GM21515 (cell line): Measurements from ENCODE around the gene PARP8.
A peak's percentile ranks its signal among the peaks of the same experiment; 100 is the strongest.
"Not testable (repeated sequence)": the region's sequence is repeated elsewhere in the genome, so short reads cannot be mapped to it uniquely, and the experiment has no call there.

ENCODE experiments used
- ATAC-seq: cut with Tn5 transposase; IDR thresholded peaks from one replicate; pipeline ENCODE4 v1.9.1; 2021; ENCODE audit not compliant: unreplicated experiment

Gene PARP8

GRCh38 chr5:50666261-50667022 is at the start of gene PARP8:
Gene PARP8, plus strand, starts transcription at chr5:50666637. Its CDS starts 459 bp downstream, at chr5:50667096.
- ATAC-seq, result peak; percentile 57

GRCh38 chr5:50623666-50624065 is 42.8 kb upstream of the PARP8 start:
- ATAC-seq, result no peak

GRCh38 chr5:50634866-50635265 is 31.6 kb upstream of the PARP8 start:
- not testable (repeated sequence) for ATAC-seq

GRCh38 chr5:50637576-50637975 is 28.9 kb upstream of the PARP8 start:
- ATAC-seq, result not testable (repeated sequence)

- no peak for ATAC-seq
These were observed 19.8 kb upstream of the PARP8 start for GRCh38 chr5:50646591-50646990.

- no peak for ATAC-seq
These were observed 18.7 kb upstream of the PARP8 start for GRCh38 chr5:50647726-50648125.

GRCh38 chr5:50653946-50654345 is 12.5 kb upstream of the PARP8 start:
- peak; percentile 100 for ATAC-seq

- ATAC-seq, result no peak
These were observed 11.2 kb upstream of the PARP8 start for GRCh38 chr5:50655067-50655809.

- no peak for ATAC-seq
These were observed 10.6 kb upstream of the PARP8 start for GRCh38 chr5:50655810-50656205.

- ATAC-seq, result no peak
These were observed 9.4 kb upstream of the PARP8 start for GRCh38 chr5:50657044-50657443.

- no peak for ATAC-seq
These were observed 8.2 kb upstream of the PARP8 start for GRCh38 chr5:50658246-50658645.

- ATAC-seq, result no peak
These were observed 2.8 kb upstream of the PARP8 start for GRCh38 chr5:50663636-50664035.

- no peak for ATAC-seq
These were observed 1.3 kb upstream of the PARP8 start for GRCh38 chr5:50665091-50665490.

- ATAC-seq, result not testable (repeated sequence)
These were observed 655 bp upstream of the PARP8 start for GRCh38 chr5:50665761-50666202.

GRCh38 chr5:50667023-50667652 is 701 bp downstream of the PARP8 start:
- ATAC-seq, result peak; percentile 39

- peak; percentile 85 for ATAC-seq
These were observed 1.5 kb downstream of the PARP8 start for GRCh38 chr5:50667653-50668595.

- ATAC-seq, result not testable (repeated sequence)
These were observed 2.2 kb downstream of the PARP8 start for GRCh38 chr5:50668636-50669035.

GRCh38 chr5:50672663-50673062 is 6.2 kb downstream of the PARP8 start:
- no peak for ATAC-seq

GRCh38 chr5:50673444-50673843 is 7.0 kb downstream of the PARP8 start:
- ATAC-seq, result not testable (repeated sequence)

GRCh38 chr5:50675385-50675784 is 8.9 kb downstream of the PARP8 start:
- no peak for ATAC-seq

- ATAC-seq, result not testable (repeated sequence)
These were observed 13.1 kb downstream of the PARP8 start for GRCh38 chr5:50679554-50679953.
